Activated naive CD8-positive, alpha-beta T cell treated with anti-CD3 and anti-CD28 coated beads, Interleukin-2, amount 50 U/mL, for 24 hours (primary cell): ENCODE measurements around the gene MRPS2.

ENCODE experiments used
- ATAC-seq: fragments of 150-1000 bp; cut with Tn5 transposase; one replicate; pipeline ENCODE4 v1.10.0; 2021
- DNase-seq: peaks from one replicate; pipeline ENCODE4 v3.0.0; 2021
- H3K27ac Mint-ChIP-seq: one replicate; pipeline ENCODE4 v1.8.0; 2021; ENCODE audit warnings: mild to moderate bottlenecking, mixed read lengths
- H3K27me3 Mint-ChIP-seq: one replicate; pipeline ENCODE4 v1.8.0; 2021; ENCODE audit warnings: mixed read lengths
- H3K36me3 Mint-ChIP-seq: one replicate; pipeline ENCODE4 v1.8.0; 2021; ENCODE audit warnings: low read depth, mixed read lengths
- H3K4me1 Mint-ChIP-seq: one replicate; pipeline ENCODE4 v1.8.0; 2021; ENCODE audit warnings: mixed read lengths
- H3K4me3 Mint-ChIP-seq: one replicate; pipeline ENCODE4 v1.8.0; 2021; ENCODE audit warnings: mild to moderate bottlenecking, moderate library complexity, mixed read lengths
- H3K9me3 Mint-ChIP-seq: one replicate; pipeline ENCODE4 v1.8.0; 2021; ENCODE audit warnings: mixed read lengths

Gene MRPS2

GRCh38 chr9:135502168-135502872 is 1.8 kb downstream of the MRPS2 start:
- H3K27me3 Mint-ChIP-seq: no peaks in the 10 kb centered on the region
- H3K4me3 Mint-ChIP-seq: peak overlapping the region; percentile 85
- H3K4me1 Mint-ChIP-seq: peaks cover 22% of the 10 kb centered on the region
- no peaks in the 10 kb centered on the region for H3K9me3 Mint-ChIP-seq
- peaks cover 16% of the 10 kb centered on the region for H3K36me3 Mint-ChIP-seq
- DNase-seq: no peak
- no peak for ATAC-seq
- H3K27ac Mint-ChIP-seq: no peak overlapping the region

- no peak for ATAC-seq
- H3K9me3 Mint-ChIP-seq: no peaks in the 10 kb centered on the region
- no peak for DNase-seq
- H3K27ac Mint-ChIP-seq: no peak overlapping the region
- H3K27me3 Mint-ChIP-seq: no peaks in the 10 kb centered on the region
- no peak overlapping the region for H3K4me3 Mint-ChIP-seq
- peaks cover 22% of the 10 kb centered on the region for H3K4me1 Mint-ChIP-seq
- H3K36me3 Mint-ChIP-seq: peaks cover 16% of the 10 kb centered on the region
These were observed 2.4 kb downstream of the MRPS2 start for GRCh38 chr9:135502873-135503321.

GRCh38 chr9:135503371-135504261 is 3.1 kb downstream of the MRPS2 start:
- Mint-ChIP-seq H3K36me3 (peaks cover 16% of the 10 kb centered on the region), H3K27ac (no peak overlapping the region), H3K4me1 (peaks cover 22% of the 10 kb centered on the region), H3K9me3 (peaks cover under 1% of the 10 kb centered on the region), H3K27me3 (no peaks in the 10 kb centered on the region), H3K4me3 (no peak overlapping the region)
- DNase-seq (no peak), ATAC-seq (no peak)

GRCh38 chr9:135504262-135505243 is 4.1 kb downstream of the MRPS2 start:
- Mint-ChIP-seq H3K4me3 (no peak overlapping the region), H3K4me1 (peaks cover 20% of the 10 kb centered on the region)
- peak; percentile 39 for ATAC-seq

GRCh38 chr9:135505406-135506187 is 5.1 kb downstream of the MRPS2 start:
- peaks cover 2% of the 10 kb centered on the region for H3K27me3 Mint-ChIP-seq
- H3K27ac Mint-ChIP-seq: no peak overlapping the region
- no peak overlapping the region for H3K4me3 Mint-ChIP-seq
- H3K36me3 Mint-ChIP-seq: peaks cover 17% of the 10 kb centered on the region
- DNase-seq: no peak
- no peak for ATAC-seq
- peaks cover 20% of the 10 kb centered on the region for H3K4me1 Mint-ChIP-seq
- peaks cover 11% of the 10 kb centered on the region for H3K9me3 Mint-ChIP-seq

More at GRCh38 chr9:135504262-135505243, 4.1 kb downstream of the MRPS2 start:
- H3K27me3 Mint-ChIP-seq: peaks cover 2% of the 10 kb centered on the region
- H3K9me3 Mint-ChIP-seq: peaks cover 10% of the 10 kb centered on the region
- H3K36me3 Mint-ChIP-seq: peaks cover 17% of the 10 kb centered on the region
- peak; percentile 68 for DNase-seq
- no peak overlapping the region for H3K27ac Mint-ChIP-seq

DNA sequence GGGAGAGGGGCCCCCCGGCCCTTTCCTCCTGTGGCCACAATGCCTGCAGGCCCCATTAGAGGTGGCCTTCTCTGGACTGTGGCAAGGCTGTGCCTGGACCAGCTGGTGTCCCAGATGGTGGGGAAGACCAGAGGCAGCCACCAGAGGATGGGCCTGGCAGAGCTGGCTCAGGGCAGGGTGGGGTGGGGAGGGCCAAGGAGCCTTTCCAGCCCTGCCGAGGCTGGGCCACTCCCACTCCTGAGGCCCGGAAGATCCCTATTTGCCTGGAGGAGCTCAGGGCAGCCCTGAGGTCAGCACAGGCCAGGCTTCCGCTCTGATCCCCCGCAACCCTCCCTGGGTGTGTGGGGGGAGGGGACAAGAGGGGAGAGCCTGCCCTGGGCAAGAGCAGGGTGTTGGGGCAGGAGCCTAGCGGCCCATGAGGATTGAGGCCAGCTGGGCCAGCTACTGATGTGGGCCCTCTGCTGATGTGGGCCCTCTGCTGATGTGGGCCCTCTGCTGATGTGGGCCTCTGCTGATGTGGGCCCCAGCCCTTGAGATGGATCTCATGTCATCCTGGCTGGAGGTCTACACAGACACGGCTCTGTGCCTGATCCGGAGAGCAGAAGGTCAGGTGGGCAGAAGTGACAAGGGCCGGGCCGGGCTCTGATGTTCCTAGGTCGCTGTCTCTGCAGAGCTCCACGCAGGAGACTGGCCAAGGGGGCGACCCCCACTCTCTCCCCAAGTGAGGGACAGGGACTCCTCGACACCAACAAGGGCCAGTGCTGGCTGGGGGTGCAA is 6.0 kb downstream of the MRPS2 start:
- ATAC-seq: no peak
- peaks cover 17% of the 10 kb centered on the region for H3K36me3 Mint-ChIP-seq
- no peak for DNase-seq
- H3K27ac Mint-ChIP-seq: no peak overlapping the region
- peaks cover 2% of the 10 kb centered on the region for H3K27me3 Mint-ChIP-seq
- H3K4me3 Mint-ChIP-seq: no peak overlapping the region
- H3K4me1 Mint-ChIP-seq: peaks cover 23% of the 10 kb centered on the region
- H3K9me3 Mint-ChIP-seq: peaks cover 11% of the 10 kb centered on the region

DNA sequence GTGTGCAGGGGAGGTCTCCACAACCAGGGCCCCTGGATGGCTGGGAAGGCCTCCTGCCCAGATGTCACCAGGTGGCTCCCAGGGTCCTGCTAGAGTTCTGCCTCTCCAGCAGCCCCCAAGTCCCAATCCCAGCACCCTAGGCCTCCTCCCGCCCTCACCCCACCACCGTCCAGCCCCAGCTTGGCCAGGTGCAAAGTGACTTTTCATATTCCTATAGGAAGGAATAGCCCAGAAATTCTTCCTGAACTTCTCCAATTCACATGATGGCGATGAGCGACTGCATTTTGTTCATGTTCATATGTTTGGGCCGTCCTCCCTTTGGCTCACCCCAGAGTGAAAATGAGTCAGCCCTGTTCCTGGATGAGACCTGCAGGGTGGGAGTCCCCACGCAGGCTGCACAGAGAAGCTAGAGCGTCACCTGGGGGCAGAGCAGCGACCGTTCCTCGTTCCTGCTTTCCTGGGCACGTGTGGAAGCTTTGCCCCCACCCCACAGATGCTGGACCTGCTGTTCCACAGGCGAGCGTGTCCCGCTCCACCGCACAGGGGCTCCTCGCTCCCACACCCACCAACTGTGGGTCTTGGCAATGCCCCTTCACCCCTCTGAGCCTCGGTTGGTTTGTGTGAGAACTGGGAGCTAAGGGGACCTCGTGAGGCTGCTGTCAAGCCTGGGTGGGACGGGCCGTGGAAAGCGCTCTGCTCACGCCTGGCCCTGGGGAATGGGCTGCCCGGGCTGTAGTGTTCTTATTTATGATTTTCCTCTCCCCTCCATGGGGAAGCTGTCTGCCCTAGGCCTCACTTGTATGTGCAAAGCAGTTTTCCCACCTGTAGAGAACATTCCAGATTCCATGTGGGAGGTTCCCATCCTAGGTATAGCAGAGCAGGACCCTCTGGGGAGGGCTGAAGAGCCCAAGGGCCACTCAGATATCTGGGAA is 6.9 kb downstream of the MRPS2 start:
- ATAC-seq (no peak), DNase-seq (no peak)
- H3K27ac Mint-ChIP-seq: no peak overlapping the region
- H3K9me3 Mint-ChIP-seq: peaks cover 11% of the 10 kb centered on the region
- H3K36me3 Mint-ChIP-seq: peaks cover 15% of the 10 kb centered on the region
- no peak overlapping the region for H3K4me3 Mint-ChIP-seq
- peaks cover 18% of the 10 kb centered on the region for H3K4me1 Mint-ChIP-seq
- peaks cover 4% of the 10 kb centered on the region for H3K27me3 Mint-ChIP-seq

GRCh38 chr9:135508211-135508820 is 7.8 kb downstream of the MRPS2 start:
- no peak for DNase-seq
- H3K4me1 Mint-ChIP-seq: peaks cover 9% of the 10 kb centered on the region
- no peak overlapping the region for H3K27ac Mint-ChIP-seq
- H3K4me3 Mint-ChIP-seq: no peak overlapping the region
- peaks cover 12% of the 10 kb centered on the region for H3K36me3 Mint-ChIP-seq
- peaks cover 9% of the 10 kb centered on the region for H3K27me3 Mint-ChIP-seq
- H3K9me3 Mint-ChIP-seq: peaks cover 11% of the 10 kb centered on the region
- ATAC-seq: no peak

- Mint-ChIP-seq H3K4me1 (peaks cover 7% of the 10 kb centered on the region), H3K4me3 (no peak overlapping the region), H3K27me3 (peaks cover 9% of the 10 kb centered on the region), H3K27ac (no peak overlapping the region), H3K36me3 (peaks cover 7% of the 10 kb centered on the region), H3K9me3 (peaks cover 11% of the 10 kb centered on the region)
- no peak for ATAC-seq
- DNase-seq: no peak
These were observed 9.0 kb downstream of the MRPS2 start for GRCh38 chr9:135509458-135509857.

GRCh38 chr9:135512241-135512603 is 11.7 kb downstream of the MRPS2 start:
- no peak overlapping the region for H3K4me3 Mint-ChIP-seq

DNA sequence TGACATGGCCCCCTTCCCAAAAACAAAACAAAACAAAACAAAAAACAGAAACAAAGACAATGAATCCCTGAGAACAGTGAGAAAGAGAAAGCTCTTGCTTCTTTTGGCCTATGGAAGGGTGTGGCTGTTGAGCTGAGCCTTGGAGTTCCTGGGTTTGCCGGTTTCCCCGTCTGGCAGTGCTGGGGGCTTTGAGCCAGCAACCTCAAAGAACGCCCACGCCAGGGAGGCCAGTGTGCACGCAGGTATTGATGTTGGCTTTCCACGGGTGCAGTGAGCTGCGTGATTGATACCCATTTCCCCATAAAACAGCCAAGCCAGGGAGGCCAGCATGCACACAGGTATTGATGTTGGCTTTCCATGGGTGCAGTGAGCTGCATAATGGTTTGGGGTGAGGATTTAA is 12.4 kb downstream of the MRPS2 start:
- Mint-ChIP-seq H3K27ac (no peak overlapping the region), H3K27me3 (peaks cover 12% of the 10 kb centered on the region), H3K36me3 (peaks cover 2% of the 10 kb centered on the region), H3K4me1 (peaks cover 10% of the 10 kb centered on the region), H3K9me3 (peaks cover 11% of the 10 kb centered on the region), H3K4me3 (no peak overlapping the region)
- no peak for DNase-seq
- no peak for ATAC-seq

More at GRCh38 chr9:135512241-135512603, 11.7 kb downstream of the MRPS2 start:
- H3K27me3 Mint-ChIP-seq: peaks cover 9% of the 10 kb centered on the region
- peaks cover 10% of the 10 kb centered on the region for H3K4me1 Mint-ChIP-seq
- H3K27ac Mint-ChIP-seq: no peak overlapping the region
- DNase-seq (no peak), ATAC-seq (no peak)
- H3K9me3 Mint-ChIP-seq: peaks cover 11% of the 10 kb centered on the region
- peaks cover 2% of the 10 kb centered on the region for H3K36me3 Mint-ChIP-seq

DNA sequence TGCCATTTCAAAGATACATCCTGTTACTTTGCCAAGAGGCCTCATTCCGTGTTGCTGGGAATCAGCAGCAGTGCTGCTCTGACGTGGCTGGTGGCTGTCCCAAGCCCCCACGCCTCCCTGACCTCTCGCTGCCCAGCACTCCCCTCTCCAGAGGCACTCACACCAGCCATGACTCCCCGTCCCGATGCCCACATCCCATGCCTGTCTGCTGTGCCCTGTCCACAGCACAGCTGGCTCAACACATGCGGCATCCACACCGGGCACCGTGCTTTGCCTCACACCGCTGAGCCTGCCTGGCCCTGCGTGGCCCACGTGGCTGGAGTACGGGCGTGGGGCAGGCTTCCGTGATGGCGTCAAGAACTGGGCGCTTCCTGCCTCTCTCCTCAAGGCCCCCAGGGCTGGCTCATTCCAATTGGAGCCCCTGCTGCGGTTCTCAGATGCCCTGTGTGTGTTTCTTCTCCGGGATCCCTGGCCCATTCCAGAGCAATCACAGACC is 12.9 kb downstream of the MRPS2 start:
- peaks cover 11% of the 10 kb centered on the region for H3K9me3 Mint-ChIP-seq
- H3K27me3 Mint-ChIP-seq: peaks cover 16% of the 10 kb centered on the region
- H3K4me3 Mint-ChIP-seq: no peak overlapping the region
- DNase-seq (no peak), ATAC-seq (no peak)
- H3K27ac Mint-ChIP-seq: no peak overlapping the region
- peaks cover 10% of the 10 kb centered on the region for H3K4me1 Mint-ChIP-seq
- peaks cover 2% of the 10 kb centered on the region for H3K36me3 Mint-ChIP-seq
